Activated CD4-positive, CD25-positive, alpha-beta regulatory T cell (primary cell): ENCODE results near the gene PTP4A2.

Experiments
- DNase-seq, 4 experiments: peaks; one replicate each; lab custom pipeline; 2025; lab: John Stamatoyannopoulos, UW

PTP4A2 gene

GRCh38 chr1:31886866-31887265 is 51.3 kb downstream of the PTP4A2 start:
- DNase-seq = no peak

- DNase-seq = no peak
These were observed 52.3 kb downstream of the PTP4A2 start for GRCh38 chr1:31885851-31886250.

GRCh38 chr1:31883357-31883942 is 54.7 kb downstream of the PTP4A2 start:
- no peak for DNase-seq

GRCh38 chr1:31881688-31882000 is 56.5 kb downstream of the PTP4A2 start:
- DNase-seq = no peak

- no peak for DNase-seq
These were observed 57.0 kb downstream of the PTP4A2 start for GRCh38 chr1:31880957-31881687.

GRCh38 chr1:31879981-31880608 is 58.1 kb downstream of the PTP4A2 start:
- DNase-seq = no peak

- DNase-seq = no peak
These were observed 60.1 kb downstream of the PTP4A2 start for GRCh38 chr1:31878058-31878457.

GRCh38 chr1:31877544-31877943 is 60.6 kb downstream of the PTP4A2 start:
- DNase-seq = no peak

- DNase-seq = no peak
These were observed 62.4 kb downstream of the PTP4A2 start for GRCh38 chr1:31875636-31876236.

GRCh38 chr1:31874942-31875341 is 63.2 kb downstream of the PTP4A2 start:
- DNase-seq = no peak

- no peak for DNase-seq
These were observed 65.2 kb downstream of the PTP4A2 start for GRCh38 chr1:31872658-31873636.

GRCh38 chr1:31871703-31872102 is 66.5 kb downstream of the PTP4A2 start:
- DNase-seq = no peak

GRCh38 chr1:31870086-31870736 is 68.0 kb downstream of the PTP4A2 start:
- DNase-seq = no peak

GRCh38 chr1:31869449-31869848 is 68.7 kb downstream of the PTP4A2 start:
- no peak for DNase-seq

GRCh38 chr1:31868862-31869261 is 69.3 kb downstream of the PTP4A2 start:
- DNase-seq = no peak

- no peak for DNase-seq
These were observed 70.6 kb downstream of the PTP4A2 start for GRCh38 chr1:31867546-31867945.

- no peak for DNase-seq
These were observed 71.6 kb downstream of the PTP4A2 start for GRCh38 chr1:31866450-31867032.

GRCh38 chr1:31865728-31866449 is 72.3 kb downstream of the PTP4A2 start:
- no peak for DNase-seq

- DNase-seq = no peak
These were observed 76.1 kb downstream of the PTP4A2 start for GRCh38 chr1:31862071-31862470.

GRCh38 chr1:31861346-31861745 is 76.8 kb downstream of the PTP4A2 start:
- DNase-seq = no peak
